NCI-H128 (cell line): Measurements from ENCODE around the gene C19orf25.
"Not testable (repeated sequence)": the region's sequence is repeated elsewhere in the genome, so short reads cannot be mapped to it uniquely, and the experiment has no call there.

ENCODE experiments used
- DNase-seq: peaks from one replicate; lab custom pipeline; 2025; ENCODE audit not compliant: unreplicated experiment; lab: John Stamatoyannopoulos, UW

Gene C19orf25

GRCh38 chr19:1449467-1450442, 29.3 kb downstream of the C19orf25 start, which contains the start of gene APC2:
Gene APC2 (plus strand): TSS chr19:1450121. CDS start chr19:1453002, 2,881 bp downstream.
- DNase-seq, result peak; percentile 60

DNA sequence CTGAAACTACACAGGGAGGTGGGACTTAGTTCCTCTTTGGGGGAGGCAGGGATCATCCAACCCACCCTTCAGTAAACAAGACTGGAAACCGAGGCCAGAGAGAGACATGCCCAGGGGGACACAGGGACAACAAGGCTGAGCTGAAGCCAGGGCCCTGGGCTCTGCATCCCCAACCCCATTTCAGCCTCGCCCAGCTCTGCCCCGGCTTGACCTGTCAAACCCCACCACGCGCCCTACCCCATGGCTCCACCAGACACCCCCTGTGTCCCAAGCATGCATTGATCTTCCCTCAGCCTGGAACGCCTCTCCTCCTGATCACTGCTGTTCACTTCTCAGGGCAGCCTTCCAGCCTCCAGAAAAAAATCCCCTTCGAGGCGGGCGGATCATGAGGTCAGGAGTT, 31.1 kb downstream of the C19orf25 start:
- no peak for DNase-seq

- no peak for DNase-seq
Observed at GRCh38 chr19:1447504-1447903, 31.5 kb downstream of the C19orf25 start.

DNA sequence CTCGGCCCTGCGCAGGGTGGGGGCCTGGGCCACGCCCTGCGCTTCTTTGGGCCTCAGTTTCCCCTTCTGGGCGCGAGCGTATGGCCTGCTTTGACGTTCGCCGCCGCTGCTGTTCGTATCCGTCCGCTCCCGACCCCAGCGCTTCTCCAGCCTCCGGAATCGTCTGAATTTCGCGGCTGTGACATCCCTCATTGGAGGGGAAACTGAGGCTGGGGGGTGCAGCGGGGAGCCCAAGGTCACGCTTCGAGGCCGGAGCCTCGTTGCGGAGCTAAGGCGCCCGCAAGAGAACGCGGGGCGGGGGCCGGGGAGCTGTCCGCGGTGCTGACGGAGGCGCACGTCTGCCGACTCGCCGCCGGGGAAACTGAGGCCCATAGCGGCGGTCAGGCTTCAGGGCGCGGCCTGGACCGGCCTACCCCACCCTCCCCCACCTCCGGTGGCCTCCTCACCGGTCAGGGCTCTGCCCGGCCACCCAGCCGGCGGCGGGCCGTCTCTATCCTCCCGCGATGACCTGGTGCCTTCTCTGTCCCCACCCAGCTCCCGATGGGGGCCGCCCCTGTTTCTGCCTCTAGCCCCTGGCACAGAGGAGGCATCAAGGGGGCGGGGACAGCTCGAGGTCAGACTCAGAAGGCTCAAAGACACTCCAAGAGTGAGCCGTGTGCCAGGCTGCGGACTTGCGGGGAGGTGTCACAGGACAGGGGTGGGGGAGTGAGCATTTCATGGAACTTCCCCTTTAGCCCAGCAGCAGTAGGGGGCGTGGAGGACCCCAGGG, 32.1 kb downstream of the C19orf25 start:
- no peak for DNase-seq

DNA sequence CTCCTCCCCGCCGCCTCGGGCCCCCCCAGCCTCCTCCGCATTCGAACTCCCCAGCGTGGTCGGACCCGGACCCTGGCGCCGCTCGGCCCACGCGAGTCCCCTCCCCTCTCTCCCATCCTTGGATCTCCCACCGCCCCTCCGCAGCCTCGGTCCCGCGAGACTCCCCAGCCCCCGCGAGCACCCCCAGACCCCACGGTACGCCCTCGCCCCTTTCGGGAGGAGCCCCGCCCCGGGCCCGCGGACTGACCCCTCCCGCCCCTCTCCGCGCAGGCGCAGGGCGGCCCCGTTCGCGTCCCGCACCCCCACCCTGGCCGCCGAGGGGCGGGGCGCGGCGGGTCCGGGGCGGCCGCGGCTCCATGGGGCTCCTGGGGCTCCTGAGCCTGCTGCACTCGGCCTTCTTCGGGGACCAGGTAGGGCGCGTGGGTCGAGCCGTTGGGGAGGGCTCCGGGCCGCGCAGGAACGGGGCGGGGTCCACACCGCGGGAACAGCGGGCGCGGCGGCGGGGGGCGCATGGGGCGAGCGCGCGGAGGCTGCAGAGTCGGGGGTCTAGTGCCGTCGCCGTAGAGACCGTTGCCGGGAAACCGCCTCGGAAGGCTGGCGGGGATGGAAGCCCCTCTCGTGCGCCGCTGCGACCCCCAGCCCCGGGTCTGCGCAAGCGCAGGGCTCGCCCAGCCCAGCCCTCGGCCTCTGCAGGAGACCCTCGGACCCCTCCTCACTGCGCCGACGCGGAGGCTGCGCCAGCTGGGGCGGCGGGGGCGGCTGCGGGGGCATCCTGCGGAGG, 32.9 kb downstream of the C19orf25 start:
- DNase-seq, result peak; percentile 57

DNA sequence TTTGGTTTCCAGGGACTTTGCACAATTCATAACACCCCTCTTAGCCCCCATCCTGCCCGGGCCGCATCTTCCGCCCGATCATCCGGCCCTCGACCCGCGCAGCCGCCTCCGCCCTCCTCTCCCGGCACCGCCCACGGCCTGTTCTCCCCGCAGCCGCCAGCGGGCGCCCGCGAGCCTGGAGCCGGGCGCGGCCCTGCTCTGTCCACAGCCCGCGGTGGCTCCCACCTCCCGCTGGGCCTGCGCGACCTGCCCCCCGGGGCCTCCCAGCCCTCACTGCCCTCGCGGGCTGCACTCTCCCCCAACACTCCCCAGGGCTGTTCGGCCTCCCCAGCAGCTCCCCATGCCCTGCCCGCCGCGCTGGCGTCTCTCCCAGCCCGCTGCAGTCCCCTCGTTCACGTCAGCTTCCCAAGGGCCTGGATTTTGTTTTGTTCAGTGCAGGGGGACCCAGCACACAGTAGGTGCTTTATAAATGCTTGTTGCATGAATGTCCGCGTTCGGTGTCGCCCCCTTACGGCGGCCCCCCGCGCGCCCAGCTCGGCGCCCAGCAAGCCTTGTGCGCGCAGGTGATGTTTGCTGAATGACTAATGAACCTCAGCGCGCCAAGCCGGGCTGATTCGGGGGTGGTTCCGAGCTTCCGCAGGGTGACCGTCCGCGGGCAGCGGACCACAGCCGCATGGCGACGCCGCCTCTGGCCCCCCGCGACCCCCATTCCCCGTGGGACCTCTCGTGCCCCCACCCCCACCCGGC, 33.7 kb downstream of the C19orf25 start:
- peak; percentile 21 for DNase-seq

DNA sequence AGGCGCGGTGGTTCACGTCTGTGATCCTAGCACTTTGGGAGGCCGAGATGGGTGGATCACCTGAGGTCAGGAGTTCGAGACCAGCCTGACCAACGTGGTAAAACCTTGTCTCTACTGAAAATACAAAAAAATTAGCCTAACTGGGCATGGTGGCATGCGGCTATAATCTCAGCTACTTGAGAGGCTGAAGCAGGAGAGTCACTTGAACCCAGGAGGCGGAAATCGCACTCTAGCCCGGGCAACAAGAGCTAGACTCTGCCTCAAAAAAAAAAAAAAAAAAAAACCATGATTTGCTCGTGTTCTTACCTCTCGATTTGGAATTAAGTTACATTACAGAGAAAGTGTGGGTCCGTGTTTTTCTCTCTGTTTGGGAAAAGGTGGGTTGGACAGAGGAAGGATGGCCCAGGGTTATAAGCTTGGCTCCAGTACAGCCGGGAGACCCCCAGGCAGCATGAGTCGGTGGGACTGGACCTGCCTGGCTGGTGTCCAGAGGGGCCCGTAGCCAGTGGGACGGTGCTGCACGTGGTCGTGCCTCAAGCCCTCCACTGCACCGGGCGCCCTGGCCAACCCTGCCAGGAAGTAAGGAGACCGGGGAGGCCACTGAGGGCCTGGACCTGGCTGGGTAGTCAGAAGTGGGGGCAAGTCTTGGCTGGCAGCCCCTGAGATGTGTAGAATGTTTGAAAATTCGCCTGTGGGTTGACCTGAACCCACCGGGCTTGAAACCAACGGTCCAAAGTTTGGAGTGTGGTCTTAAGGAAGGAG, 37.2 kb downstream of the C19orf25 start:
- DNase-seq, result no peak

- DNase-seq, result no peak
Observed at GRCh38 chr19:1441022-1441426, 38.0 kb downstream of the C19orf25 start.

DNA sequence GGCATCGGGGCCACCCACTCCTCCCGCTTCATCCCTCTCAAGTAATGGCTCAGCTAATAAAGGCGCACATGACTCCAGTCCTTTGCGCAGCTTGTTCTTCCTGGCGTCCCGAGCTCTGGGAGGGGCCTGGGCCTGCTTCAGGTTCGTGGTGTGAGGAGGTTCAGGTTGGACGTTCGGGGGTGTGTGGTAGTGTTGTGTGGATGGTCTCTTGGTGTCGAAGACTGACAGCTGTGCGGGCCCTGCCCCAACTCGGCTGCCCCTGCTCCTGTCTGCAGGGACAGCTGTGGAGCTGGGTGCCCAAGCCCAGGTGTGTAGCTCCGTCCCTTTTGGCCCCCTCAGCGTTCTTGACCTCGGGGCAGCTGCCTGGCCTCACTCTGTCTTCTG, 38.6 kb downstream of the C19orf25 start:
- DNase-seq, result no peak

DNA sequence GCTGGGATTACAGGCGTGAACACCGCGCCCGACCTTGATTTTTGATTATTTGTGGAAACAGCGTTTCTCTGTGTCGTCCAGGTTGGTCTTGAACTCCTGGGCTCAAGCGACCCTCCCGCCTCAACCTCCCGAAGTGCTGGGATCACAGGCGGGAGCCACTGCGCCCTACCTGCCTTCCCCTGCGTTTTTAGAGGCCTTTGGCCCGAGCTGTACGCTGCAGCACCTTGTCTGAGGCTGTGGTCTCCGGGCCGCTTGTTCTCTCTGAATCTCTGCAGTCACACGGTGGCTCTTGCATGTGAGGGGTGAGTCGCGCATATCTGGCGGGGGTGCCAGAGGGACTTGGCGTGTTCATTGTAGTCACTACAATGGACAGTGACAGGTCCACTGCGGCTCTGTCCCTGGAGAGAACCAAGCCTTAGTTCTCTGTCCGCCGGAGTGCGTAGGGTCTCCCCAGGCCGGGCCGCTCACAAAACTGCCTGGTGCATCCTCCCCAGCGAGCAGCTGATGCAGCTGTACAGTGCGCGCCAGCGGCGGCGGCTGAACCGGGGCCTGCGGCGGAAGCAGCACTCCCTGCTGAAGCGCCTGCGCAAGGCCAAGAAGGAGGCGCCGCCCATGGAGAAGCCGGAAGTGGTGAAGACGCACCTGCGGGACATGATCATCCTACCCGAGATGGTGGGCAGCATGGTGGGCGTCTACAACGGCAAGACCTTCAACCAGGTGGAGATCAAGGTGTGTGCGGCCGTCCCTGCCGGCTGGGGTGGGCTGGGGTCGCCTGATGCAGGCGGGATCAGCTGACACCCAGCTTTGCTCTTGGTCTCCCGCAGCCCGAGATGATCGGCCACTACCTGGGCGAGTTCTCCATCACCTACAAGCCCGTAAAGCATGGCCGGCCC, 39.2 kb downstream of the C19orf25 start:
- not testable (repeated sequence) for DNase-seq

DNA sequence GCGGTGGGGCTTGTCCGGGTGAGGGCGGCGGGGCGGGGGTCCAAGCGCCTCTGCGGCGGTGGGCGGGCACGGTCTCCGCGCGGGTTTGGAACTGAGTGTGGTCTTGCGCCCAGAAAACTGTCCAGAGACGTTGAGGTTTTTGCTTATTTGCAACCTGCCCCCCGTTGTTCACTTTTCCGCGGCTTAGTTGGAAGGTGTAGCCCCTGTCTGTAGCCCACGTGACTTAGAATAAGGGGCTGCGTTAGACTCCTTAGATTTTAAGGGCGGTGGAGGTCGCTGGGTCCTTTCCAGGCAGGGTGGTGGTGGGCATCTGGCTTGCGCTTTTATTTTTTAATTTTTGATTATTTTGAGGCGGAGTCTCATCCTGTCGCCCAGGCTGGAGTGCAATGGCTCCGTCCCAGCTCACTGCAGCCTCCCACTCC, 40.1 kb downstream of the C19orf25 start:
- DNase-seq, result no peak

GRCh38 chr19:1438035-1438932, 40.7 kb downstream of the C19orf25 start, which contains the start of gene RPS15:
Gene RPS15 (plus strand): TSS chr19:1438396. CDS start chr19:1438426, 30 bp downstream.
- peak; percentile 92 for DNase-seq

DNA sequence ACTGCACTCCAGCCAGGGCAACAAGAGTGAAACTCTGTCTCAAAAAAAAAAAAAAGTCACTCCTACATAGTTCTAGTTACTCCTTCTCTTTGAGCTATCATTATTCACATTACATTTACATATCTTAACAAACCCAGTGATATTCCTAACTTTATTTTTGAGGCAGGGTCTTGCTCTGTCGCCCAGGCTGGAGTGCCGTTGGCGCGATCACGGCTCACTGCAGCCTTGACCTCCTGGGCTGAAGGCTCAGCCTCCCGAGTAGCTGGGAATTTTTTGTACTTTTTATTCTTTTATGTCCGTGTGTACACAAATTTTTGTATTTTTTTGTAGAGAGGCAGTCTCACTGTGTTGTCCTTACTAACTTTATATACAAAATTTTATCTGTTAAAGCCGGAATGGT, 41.4 kb downstream of the C19orf25 start:
- DNase-seq, result no peak

- DNase-seq, result no peak
Observed at GRCh38 chr19:1435378-1435989, 43.5 kb downstream of the C19orf25 start.

DNA sequence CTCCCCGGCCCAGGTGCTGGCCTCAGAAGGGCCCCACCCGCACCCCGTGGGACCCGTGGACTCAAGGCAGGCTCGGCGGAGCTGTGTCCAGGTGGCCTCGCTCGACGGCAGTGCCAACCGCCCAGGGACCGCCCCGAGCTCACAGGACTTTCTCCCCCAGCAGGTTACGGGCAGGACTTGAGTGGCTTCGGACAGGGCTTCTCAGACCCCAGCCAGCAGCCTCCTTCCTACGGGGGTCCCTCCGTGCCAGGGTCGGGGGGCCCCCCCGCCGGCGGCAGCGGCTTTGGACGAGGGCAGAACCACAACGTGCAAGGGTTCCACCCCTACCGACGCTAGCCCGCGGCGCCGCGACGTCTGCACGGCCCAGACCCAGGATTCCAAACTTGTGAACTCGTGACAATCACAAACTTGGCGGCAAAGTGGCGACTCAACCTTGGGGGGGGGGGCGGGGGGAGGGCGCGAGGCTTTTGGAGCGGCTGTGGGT, 44.4 kb downstream of the C19orf25 start:
- no peak for DNase-seq

GRCh38 chr19:1434040-1434366, 45.0 kb downstream of the C19orf25 start:
- DNase-seq, result no peak
